NCI-H2107 treated with DMSO at 0.1 percent for 48 hours (cell line): ENCODE measurements around the gene CYB561D2.

Experiments
- DNase-seq: peaks from one replicate; lab custom pipeline; 2025; ENCODE audit not compliant: unreplicated experiment; lab: John Stamatoyannopoulos, UW

Gene CYB561D2

DNA sequence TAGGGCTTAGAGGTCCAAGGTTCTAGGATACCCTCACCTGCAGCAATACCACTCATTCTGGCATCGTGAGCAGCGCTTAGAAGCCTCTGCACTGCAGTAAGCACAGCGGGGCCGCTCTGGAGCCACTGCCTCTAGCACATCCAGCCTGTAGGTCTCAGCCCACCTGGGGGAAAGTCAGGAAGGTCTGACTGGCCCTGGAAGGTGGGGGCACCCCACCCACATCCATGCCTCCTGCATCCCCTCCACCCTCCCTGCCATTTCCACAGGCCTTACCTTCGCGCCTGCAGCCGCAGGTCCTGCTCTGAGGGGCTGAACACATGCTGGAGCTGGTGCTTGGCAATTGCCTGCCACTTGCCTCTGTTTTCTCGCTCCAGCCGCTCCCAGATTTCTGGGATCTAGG lies 9.1 kb upstream of the CYB561D2 start:
- no peak for DNase-seq

GRCh38 chr3:50341996-50342650 lies 8.5 kb upstream of the CYB561D2 start:
- no peak for DNase-seq

- DNase-seq: no peak
Measured at GRCh38 chr3:50342813-50343633, 7.6 kb upstream of the CYB561D2 start.

DNA sequence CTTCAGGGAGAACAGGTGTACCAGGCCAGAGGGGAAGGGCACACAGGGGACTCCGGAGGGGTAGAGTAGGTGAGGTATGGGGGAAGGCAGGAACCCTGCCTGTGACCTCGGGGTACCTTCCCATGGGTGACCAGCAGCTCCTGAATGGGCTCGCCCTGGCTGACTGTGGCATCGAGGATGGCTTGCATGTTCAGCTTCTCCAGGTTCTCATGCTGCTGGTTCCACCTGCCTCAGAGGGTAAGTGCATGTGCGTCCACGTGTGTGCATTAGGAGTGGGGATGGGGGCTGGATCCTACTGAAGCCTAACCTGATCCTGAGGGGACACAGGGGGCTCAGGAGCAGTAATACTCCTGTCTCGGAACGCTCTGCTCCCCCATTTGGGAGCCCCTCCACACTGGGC lies 5.7 kb upstream of the CYB561D2 start:
- DNase-seq: no peak

GRCh38 chr3:50345586-50346234 lies 5.0 kb upstream of the CYB561D2 start, which contains the start of gene ZMYND10:
Gene ZMYND10, minus strand, starts transcription at chr3:50345732. Its CDS starts 153 bp downstream, at chr3:50345579.
- no peak for DNase-seq

DNA sequence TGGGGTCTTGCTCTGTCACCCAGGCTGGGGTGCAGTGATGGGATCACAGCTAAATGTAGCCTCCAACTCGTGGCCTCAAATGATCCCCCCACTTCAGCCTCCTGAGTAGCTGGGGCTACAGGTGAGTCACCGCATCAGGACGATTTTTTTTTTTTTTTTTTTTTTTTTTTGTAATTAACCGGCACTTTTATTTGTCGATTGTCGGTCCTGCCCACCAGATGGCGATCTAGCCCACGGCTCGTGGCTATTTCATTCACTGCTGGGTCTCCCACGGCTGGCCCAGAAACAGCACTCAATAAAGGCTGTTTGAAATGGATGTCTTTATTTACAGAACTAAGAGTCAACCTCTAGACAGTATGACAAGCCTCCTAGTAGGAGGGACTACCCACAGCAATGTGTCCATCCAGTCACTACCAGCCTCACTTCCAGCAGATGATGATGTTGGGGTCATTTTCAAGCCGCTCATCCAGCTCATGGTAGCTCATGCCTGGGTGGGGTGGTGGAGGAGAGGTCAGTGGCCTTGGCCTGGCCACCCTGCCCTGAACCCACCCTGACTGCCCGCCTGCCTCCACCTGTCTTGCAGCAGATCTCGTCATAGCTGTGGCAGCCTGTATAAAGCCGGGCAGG lies 3.4 kb upstream of the CYB561D2 start:
- peak; percentile 37 for DNase-seq

DNA sequence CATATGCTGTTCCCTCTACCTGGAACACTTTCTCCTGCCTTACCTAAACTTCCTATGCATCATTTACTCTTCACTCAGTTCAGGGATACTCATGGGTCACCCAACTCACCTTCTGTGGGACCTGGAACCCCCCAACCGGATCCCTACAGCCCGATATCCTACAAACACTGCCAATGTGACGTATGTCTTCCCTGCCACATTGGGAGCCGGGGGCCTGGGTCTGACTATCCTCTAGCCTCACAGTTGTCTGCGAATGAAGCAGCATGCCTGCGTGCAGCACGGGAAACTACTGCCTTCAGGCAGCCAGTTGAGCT lies 492 bp upstream of the CYB561D2 start:
- no peak for DNase-seq

DNA sequence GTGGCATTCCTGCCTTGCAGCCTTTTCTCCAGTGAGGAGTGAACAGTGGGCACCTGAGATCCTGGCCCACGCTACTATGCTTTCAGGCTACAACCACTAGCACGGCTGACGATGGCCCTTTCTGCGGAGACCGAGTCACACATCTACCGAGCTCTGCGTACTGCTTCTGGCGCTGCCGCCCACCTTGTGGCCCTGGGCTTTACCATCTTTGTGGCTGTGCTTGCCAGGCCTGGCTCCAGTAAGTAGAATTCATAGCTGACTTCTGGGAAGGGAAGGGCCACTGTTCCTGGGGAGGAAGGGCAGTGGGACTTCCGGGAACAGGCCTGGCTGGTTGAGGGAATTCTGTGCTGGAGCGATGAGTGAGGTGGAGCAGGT lies 648 bp downstream of the CYB561D2 start:
- DNase-seq: no peak

DNA sequence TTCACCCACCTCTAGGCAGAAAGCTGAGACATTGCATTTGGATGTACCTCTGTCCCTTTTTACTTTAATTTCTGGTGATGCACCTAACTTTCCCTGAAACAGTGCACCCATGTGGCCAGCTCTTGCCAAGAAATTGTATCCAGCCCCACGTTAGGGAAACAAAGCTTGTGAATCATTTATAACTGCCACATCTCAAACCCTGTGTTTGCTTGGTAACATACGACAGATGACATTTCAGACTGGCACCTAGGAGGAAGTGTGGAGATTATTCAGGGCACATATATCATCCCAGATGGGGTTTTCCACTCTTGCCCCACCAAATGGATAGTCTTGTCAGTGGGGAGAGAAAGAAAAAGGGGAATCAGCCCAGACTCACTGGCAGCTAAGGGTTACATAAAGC lies 2.1 kb downstream of the CYB561D2 start:
- DNase-seq: no peak

GRCh38 chr3:50353245-50354004 lies 2.8 kb downstream of the CYB561D2 start:
- DNase-seq: no peak

DNA sequence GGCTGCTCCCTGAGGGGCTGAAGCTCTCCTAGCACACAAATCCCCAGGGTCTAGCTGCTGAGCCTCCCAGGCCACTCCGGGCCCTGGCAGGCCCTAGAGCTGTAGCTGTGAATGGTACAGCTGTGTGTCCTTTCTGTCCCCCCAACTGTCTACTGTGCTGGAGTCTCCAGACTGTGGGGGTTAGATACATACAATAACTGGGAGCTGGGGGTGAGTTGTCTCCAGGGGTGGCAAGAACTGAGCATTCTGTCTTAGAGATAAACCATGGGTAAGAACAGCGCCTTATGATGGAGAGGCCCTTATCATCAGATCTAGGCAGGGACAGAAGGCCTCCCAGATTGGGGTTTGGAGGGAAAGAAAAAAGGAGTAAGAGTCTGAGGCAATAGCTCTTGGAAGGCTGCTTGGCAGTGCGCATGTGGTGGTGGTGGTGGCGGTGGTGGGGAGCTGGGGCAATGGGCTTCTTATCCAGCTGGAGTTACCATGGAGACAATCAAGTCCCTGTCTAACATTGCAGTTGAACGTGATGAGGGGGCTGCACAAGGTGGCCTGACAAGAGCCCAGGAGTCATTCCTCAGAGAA lies 3.6 kb downstream of the CYB561D2 start:
- no peak for DNase-seq

DNA sequence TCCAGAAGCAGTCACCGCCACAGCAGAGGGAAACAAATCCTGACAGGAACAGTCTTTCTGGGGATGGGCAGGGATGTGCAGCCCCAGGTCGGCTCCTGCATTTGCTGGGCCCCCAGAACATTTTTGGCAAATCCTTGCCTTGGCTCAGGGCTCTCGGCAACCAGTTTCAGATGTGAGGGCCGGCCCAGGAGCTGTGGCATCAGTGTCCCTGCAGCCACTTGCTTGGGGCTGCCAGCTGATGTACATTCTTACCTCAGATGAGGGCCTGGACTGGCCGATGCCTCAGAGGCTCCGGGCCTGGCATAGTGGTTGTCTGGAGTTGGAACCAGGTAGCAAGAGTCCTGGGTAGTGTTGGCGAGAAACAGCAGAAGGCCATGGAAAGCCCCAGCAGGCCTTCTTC lies 4.2 kb downstream of the CYB561D2 start:
- no peak for DNase-seq

- no peak for DNase-seq
Measured at GRCh38 chr3:50355829-50356552, 5.3 kb downstream of the CYB561D2 start.

GRCh38 chr3:50356553-50356952 lies 5.9 kb downstream of the CYB561D2 start:
- no peak for DNase-seq

DNA sequence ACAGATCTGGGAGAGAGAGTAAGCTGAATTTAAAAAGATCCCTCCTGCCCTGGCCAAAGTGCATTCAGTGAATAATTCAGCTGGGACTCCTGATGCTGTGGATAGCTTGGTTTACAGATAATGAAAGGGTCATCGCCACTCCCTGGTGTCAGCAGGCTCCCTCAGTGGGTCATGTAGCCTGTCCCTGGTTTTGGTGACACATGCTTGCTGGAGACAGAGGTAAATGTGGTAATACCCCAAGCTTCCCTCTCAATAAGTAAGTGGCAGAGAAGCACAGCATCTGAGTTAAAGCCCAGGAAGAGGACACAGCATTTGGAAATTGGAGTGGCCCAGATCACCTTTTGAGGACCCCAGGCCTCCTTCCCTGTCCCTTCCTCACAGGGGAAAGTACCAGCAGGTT lies 6.8 kb downstream of the CYB561D2 start:
- no peak for DNase-seq

- no peak for DNase-seq
Measured at GRCh38 chr3:50358355-50358910, 7.8 kb downstream of the CYB561D2 start.

DNA sequence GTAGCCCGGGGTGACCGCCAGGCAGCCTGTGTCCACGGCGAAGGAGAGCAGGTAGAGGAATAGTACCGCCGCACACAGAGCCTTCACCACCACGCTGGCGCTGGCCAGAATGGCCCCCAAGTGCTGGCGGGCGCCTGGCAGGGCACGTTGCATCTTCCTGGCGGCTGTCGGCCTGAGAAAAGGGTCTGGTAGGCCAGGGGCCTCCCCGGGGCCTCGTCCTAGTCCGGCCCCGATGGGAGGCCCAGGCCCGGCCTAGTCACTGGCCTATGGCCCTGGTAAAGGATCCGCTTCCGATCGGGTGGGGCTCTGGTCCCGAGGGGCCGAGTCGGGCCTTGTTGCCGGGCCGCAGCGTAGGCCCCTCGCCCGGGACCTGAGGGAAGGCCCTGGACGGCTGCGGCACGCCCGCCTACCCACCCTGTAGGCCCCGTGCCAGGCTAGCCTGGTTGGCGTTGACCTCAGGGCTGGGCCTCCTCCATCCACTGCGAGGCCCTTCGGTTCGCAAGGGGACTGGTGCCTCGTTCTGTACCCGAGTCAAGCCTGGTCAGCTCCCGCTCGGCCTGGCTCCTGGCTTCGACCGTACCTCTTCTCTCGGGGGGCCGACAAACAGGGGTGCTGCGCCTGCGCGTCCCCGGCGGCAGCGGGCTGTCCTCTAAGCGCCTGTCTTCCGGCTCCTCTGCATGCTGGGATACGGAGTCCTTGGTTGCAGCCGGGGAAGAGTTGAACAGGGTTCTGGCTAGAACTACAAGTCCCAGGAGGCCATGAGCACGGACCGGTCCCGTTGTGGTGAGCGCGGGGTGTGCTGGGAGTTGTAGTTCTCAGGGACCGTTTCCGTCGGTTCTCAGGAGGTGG lies 8.5 kb downstream of the CYB561D2 start, which contains the start of gene TMEM115:
TMEM115 (minus strand) TSS at position 611 of the 849 bp plus-strand sequence; CDS start at position 153, 458 bp downstream.
- peak; percentile 91 for DNase-seq

GRCh38 chr3:50359760-50360110 lies 9.1 kb downstream of the CYB561D2 start:
- no peak for DNase-seq
